HEK293 (cell line): ENCODE results near the gene SLC30A10.

Experiments used
- AEBP2 ChIP-seq: fragments of 450-650 bp; formaldehyde crosslinking; IDR thresholded peaks from 2 replicates; pipeline ENCODE4 v1.5.1; 2016; ENCODE audit warnings: missing biosample characterization, missing genetic modification characterization, borderline replicate concordance
- EGR2 ChIP-seq: fragments of 450-650 bp; formaldehyde crosslinking; IDR thresholded peaks from 2 replicates; pipeline ENCODE4 v1.5.1; 2016; ENCODE audit warnings: low read depth, missing biosample characterization, missing genetic modification characterization
- FEZF1 ChIP-seq: fragments of 450-650 bp; formaldehyde crosslinking; IDR thresholded peaks from 2 replicates; pipeline ENCODE4 v1.5.1; 2016; ENCODE audit warnings: missing biosample characterization, missing genetic modification characterization
- GLIS1 ChIP-seq: fragments of 450-650 bp; formaldehyde crosslinking; IDR thresholded peaks from 2 replicates; pipeline ENCODE4 v1.5.1; 2016; ENCODE audit warnings: missing biosample characterization, missing genetic modification characterization
- GLIS2 ChIP-seq: fragments of 450-650 bp; formaldehyde crosslinking; IDR thresholded peaks from 2 replicates; pipeline ENCODE4 v1.5.1; 2016; ENCODE audit warnings: missing biosample characterization, missing genetic modification characterization
- KLF16 ChIP-seq: fragments of 450-650 bp; formaldehyde crosslinking; IDR thresholded peaks from 2 replicates; pipeline ENCODE4 v1.5.1; 2017; ENCODE audit warnings: missing biosample characterization, missing genetic modification characterization
- MZF1 ChIP-seq: fragments of 450-650 bp; formaldehyde crosslinking; IDR thresholded peaks from 2 replicates; pipeline ENCODE4 v1.5.1; 2017; ENCODE audit warnings: missing biosample characterization, missing genetic modification characterization, borderline replicate concordance
- PATZ1 ChIP-seq: fragments of 450-650 bp; formaldehyde crosslinking; IDR thresholded peaks from 2 replicates; pipeline ENCODE4 v1.5.1; 2016; ENCODE audit warnings: missing biosample characterization, missing genetic modification characterization
- SCRT2 ChIP-seq: fragments of 450-650 bp; formaldehyde crosslinking; IDR thresholded peaks from 2 replicates; pipeline ENCODE4 v1.5.1; 2016; ENCODE audit warnings: missing biosample characterization, missing genetic modification characterization
- SP2 ChIP-seq: fragments of 450-650 bp; formaldehyde crosslinking; IDR thresholded peaks from 2 replicates; pipeline ENCODE4 v1.5.1; 2016; ENCODE audit warnings: missing biosample characterization, missing genetic modification characterization
- SP3 ChIP-seq: fragments of 450-650 bp; formaldehyde crosslinking; IDR thresholded peaks from 2 replicates; pipeline ENCODE4 v1.5.1; 2016; ENCODE audit warnings: missing biosample characterization, missing genetic modification characterization
- TCF7L2 ChIP-seq: IDR thresholded peaks from 2 replicates; pipeline ENCODE4 v1.6.1; 2011; ENCODE audit warnings: low read depth, mild to moderate bottlenecking, inconsistent platforms, low read length, moderate library complexity, borderline replicate concordance
- ZBTB20 ChIP-seq: fragments of 450-650 bp; formaldehyde crosslinking; IDR thresholded peaks from 2 replicates; pipeline ENCODE4 v1.5.1; 2016; ENCODE audit warnings: missing biosample characterization, missing genetic modification characterization
- ZBTB26 ChIP-seq: fragments of 450-650 bp; formaldehyde crosslinking; optimal IDR thresholded peaks from 2 replicates; pipeline ENCODE3; 2016; ENCODE audit warnings: missing biosample characterization, mild to moderate bottlenecking, missing genetic modification characterization
- ZBTB48 ChIP-seq: fragments of 450-650 bp; formaldehyde crosslinking; IDR thresholded peaks from 2 replicates; pipeline ENCODE4 v1.5.1; 2016; ENCODE audit warnings: missing biosample characterization, missing genetic modification characterization
- ZNF121 ChIP-seq: fragments of 450-650 bp; formaldehyde crosslinking; IDR thresholded peaks from 2 replicates; pipeline ENCODE4 v1.5.1; 2016; ENCODE audit warnings: missing biosample characterization, missing genetic modification characterization
- ZNF2 ChIP-seq: fragments of 450-650 bp; formaldehyde crosslinking; IDR thresholded peaks from 2 replicates; pipeline ENCODE4 v1.5.1; 2016; ENCODE audit warnings: missing biosample characterization, missing genetic modification characterization
- ZNF398 ChIP-seq: fragments of 450-650 bp; formaldehyde crosslinking; IDR thresholded peaks from 2 replicates; pipeline ENCODE4 v1.5.1; 2017; ENCODE audit warnings: missing biosample characterization, missing genetic modification characterization
- ZNF513 ChIP-seq: fragments of 450-650 bp; IDR thresholded peaks from 2 replicates; pipeline ENCODE4 v1.5.1; 2018; ENCODE audit warnings: missing biosample characterization, missing genetic modification characterization
- ZNF561 ChIP-seq: fragments of 450-650 bp; IDR thresholded peaks from 2 replicates; pipeline ENCODE4 v1.5.1; 2018; ENCODE audit warnings: missing biosample characterization, missing genetic modification characterization, borderline replicate concordance
- ZNF596 ChIP-seq: fragments of 450-650 bp; IDR thresholded peaks from 2 replicates; pipeline ENCODE4 v1.5.0; 2018; ENCODE audit warnings: missing biosample characterization, mild to moderate bottlenecking, missing genetic modification characterization, moderate library complexity
- ZNF610 ChIP-seq: fragments of 450-650 bp; formaldehyde crosslinking; IDR thresholded peaks from 2 replicates; pipeline ENCODE4 v1.5.1; 2016; ENCODE audit warnings: missing biosample characterization, missing genetic modification characterization, borderline replicate concordance
- ZNF777 ChIP-seq: fragments of 450-650 bp; formaldehyde crosslinking; IDR thresholded peaks from 2 replicates; pipeline ENCODE4 v1.5.1; 2017; ENCODE audit warnings: missing biosample characterization, missing genetic modification characterization, borderline replicate concordance
- ZNF837 ChIP-seq: fragments of 450-650 bp; formaldehyde crosslinking; IDR thresholded peaks from 2 replicates; pipeline ENCODE4 v1.5.1; 2016; ENCODE audit warnings: missing biosample characterization, missing genetic modification characterization
- ZSCAN5A ChIP-seq: fragments of 450-650 bp; formaldehyde crosslinking; IDR thresholded peaks from 2 replicates; pipeline ENCODE4 v1.5.1; 2016; ENCODE audit warnings: missing biosample characterization, missing genetic modification characterization
- ZXDB ChIP-seq: fragments of 450-650 bp; formaldehyde crosslinking; IDR thresholded peaks from 2 replicates; pipeline ENCODE4 v1.5.1; 2016; ENCODE audit warnings: missing biosample characterization, missing genetic modification characterization

SLC30A10 gene

GRCh38 chr1:219927956-219928790 is at the start of gene SLC30A10 (continued):
- peak; percentile 69 for TF ChIP-seq ZNF513
- peak; percentile 97 for TF ChIP-seq SCRT2 (tag by site-specific recombination)
- TF ChIP-seq ZNF596 (tag by site-specific recombination): peak; percentile 58
- TF ChIP-seq GLIS1 (tag by site-specific recombination): peak; percentile 61
- peak; percentile 58; the same call in 1 of the 2 replicates for TF ChIP-seq ZXDB (tag by site-specific recombination)
- no peak for TF ChIP-seq TCF7L2
- peak; percentile 84; the same call in 1 of the 2 replicates for TF ChIP-seq ZNF2
- peak; percentile 59; the same call in 1 of the 2 replicates for TF ChIP-seq ZNF610 (tag by site-specific recombination)
- no peak; the same call in 1 of the 2 replicates for TF ChIP-seq ZNF777 (tag by site-specific recombination)
- peak; percentile 74 for TF ChIP-seq ZNF398 (tag by site-specific recombination)
- peak; percentile 65 for TF ChIP-seq SP3 (tag by site-specific recombination)
- TF ChIP-seq ZNF121: 0 out of 2 replicates have a peak, but pooled peaks have one; percentile 9
- TF ChIP-seq FEZF1 (tag by site-specific recombination): peak; percentile 31; the same call in 1 of the 2 replicates
- TF ChIP-seq SP2: peak; percentile 67
- TF ChIP-seq ZSCAN5A (tag by site-specific recombination): 0 out of 2 replicates have a peak, but pooled peaks have one; percentile 21
- peak; percentile 69; the same call in 1 of the 2 replicates for TF ChIP-seq GLIS2 (tag by site-specific recombination)
- peak; percentile 61 for TF ChIP-seq KLF16 (tag by site-specific recombination)
- 0 out of 2 replicates have a peak, but pooled peaks have one; percentile 38 for TF ChIP-seq ZNF561 (tag by site-specific recombination)
- no peak for TF ChIP-seq ZBTB48
- 0 out of 2 replicates have a peak, but pooled peaks have one; percentile 14 for TF ChIP-seq MZF1 (tag by site-specific recombination)
- TF ChIP-seq ZNF837 (tag by site-specific recombination): peak; percentile 47; the same call in 1 of the 2 replicates
- TF ChIP-seq EGR2 (tag by site-specific recombination): peak; percentile 91
- peak; percentile 61 for TF ChIP-seq ZBTB20 (tag by site-specific recombination)
- TF ChIP-seq PATZ1 (tag by site-specific recombination): peak; percentile 61
- TF ChIP-seq ZBTB26 (tag by site-specific recombination): peak; percentile 96
- TF ChIP-seq AEBP2 (tag by site-specific recombination): no peak
